ENCODE results near the gene HPN. TPM values are rescaled to one million over a fixed set of nuclear protein-coding genes. Genes with fewer than 3 reads are reported as not detected.
"Not testable (repeated sequence)": the region's sequence is repeated elsewhere in the genome, so short reads cannot be mapped to it uniquely, and the experiment has no call there.

The HPN gene
- total RNA-seq, 1 experiment from 2014 or later, result not detected

DNA sequence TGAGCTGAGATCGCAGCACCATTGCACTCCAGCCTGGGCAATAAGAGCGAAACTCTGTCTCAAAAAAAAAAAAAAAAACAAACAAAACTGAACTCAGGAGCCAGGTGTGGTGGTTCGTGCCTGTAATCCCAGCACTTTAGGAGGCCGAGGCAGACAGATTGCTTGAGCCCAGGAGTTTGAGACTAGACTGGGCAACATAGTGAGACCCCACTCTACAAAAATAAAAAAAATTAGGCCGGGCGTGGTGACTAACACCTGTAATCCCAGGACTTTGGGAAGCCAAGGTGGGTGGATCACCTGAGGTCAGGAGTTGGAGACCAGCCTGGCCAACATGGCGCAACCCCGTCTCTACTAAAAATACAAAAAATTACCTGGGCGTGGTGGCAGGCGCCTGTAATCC, 60.4 kb downstream of the HPN start:
- H3K36me3 ChIP-seq; H3K4me1 ChIP-seq (replicated peaks); H3K27me3 ChIP-seq (replicated peaks); DNase-seq (ENCODE audit: low read depth in 1 of 2, low spot score in 2 of 2); H3K27ac ChIP-seq; H3K9me3 ChIP-seq (replicated peaks); H3K4me3 ChIP-seq: not testable (repeated sequence)

DNA sequence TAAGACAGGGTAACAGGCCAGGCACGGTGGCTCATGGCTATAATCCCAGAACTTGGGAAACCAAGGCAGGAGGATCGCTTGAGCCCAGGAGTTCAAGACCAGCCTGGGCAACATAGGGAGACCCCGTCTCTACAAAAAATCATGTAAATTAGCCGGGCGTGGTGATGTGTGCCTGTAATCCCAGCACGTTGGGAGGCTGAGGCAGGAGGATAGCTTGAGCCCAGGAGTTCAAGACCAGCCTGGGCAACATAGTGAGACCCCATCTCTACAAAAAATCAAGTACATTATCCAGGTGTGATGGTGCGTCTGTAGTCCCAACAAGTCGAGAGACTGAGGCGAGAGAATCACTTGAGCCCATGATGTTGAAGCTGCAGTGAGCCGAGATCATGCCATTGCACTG, 62.1 kb downstream of the HPN start:
- not testable (repeated sequence) for H3K4me1 ChIP-seq (replicated peaks); H3K9me3 ChIP-seq (replicated peaks); H3K4me3 ChIP-seq; H3K27ac ChIP-seq; DNase-seq (ENCODE audit: low read depth in 1 of 2, low spot score in 2 of 2); H3K36me3 ChIP-seq; H3K27me3 ChIP-seq (replicated peaks)

- no peaks in the 10 kb centered on the region; the same call in 1 of the 2 replicates for H3K4me1 ChIP-seq (replicated peaks)
- H3K4me3 ChIP-seq, result no peak overlapping the region
- H3K9me3 ChIP-seq (replicated peaks), result no peaks in the 10 kb centered on the region
- H3K36me3 ChIP-seq, result no peaks in the 10 kb centered on the region
- no peaks in the 10 kb centered on the region for H3K27me3 ChIP-seq (replicated peaks)
- no peak overlapping the region for H3K27ac ChIP-seq
- DNase-seq (ENCODE audit: low read depth in 1 of 2, low spot score in 2 of 2), result no peak
Observed at GRCh38 chr19:35104361-35104760, 62.8 kb downstream of the HPN start.

DNA sequence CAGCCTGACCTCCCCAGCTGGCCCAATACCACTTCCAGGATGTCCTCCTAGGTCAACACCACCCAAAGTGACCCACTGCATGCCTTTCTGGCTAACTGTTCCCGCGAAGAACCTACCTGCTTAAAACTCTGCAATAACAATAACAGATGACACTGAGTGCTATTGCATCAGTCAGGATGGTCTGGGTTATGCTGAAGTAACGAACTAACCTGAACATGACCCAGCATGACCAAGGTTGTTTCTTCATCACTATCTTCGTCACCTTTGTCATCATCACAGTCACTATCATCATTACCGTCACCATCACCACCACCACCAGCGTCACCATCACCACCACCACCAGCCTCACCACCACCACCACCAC, 63.5 kb downstream of the HPN start:
- Histone ChIP-seq H3K36me3 (no peaks in the 10 kb centered on the region), H3K4me1 (replicated peaks) (no peaks in the 10 kb centered on the region; the same call in 1 of the 2 replicates), H3K4me3 (no peak overlapping the region), H3K27ac (no peak overlapping the region), H3K9me3 (replicated peaks) (no peaks in the 10 kb centered on the region), H3K27me3 (replicated peaks) (no peaks in the 10 kb centered on the region)
- DNase-seq (ENCODE audit: low read depth in 1 of 2, low spot score in 2 of 2), result no peak

DNA sequence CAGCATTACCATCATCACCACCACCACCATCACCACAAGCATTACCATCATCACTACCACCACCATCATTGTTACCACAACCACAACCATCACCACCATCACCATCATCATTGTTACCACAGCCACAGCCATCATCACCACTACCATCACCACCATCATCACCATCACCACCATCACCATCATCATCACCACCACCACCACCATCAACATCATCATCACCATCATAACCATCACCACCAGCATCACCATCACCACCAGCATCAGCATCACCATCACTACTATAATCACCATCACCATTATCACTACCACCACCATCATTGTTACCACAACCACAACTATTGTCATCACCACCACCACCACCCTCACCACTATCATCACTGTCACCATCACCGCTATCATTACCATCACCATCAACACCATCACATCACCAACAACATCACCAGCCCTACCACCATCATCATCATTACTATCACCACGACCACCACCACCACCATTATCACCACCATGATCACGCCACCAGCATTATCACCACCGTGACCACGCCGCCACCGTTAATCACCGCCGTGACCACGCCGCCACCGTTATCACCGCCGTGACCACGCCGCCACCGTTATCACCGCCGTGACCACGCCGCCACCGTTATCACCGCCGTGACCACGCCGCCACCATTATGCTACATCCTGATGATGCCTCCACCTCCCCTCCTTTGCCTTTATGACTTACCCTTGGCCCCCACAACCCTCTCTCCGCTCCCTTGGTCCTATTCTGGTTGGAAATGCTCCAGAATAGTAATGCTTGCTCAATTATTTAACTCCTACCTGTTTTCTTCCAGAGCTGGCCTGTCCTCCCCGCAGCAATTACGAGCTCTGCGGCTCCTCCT, 64.1 kb downstream of the HPN start:
- no peaks in the 10 kb centered on the region for H3K36me3 ChIP-seq
- no peak overlapping the region for H3K4me3 ChIP-seq
- no peaks in the 10 kb centered on the region for H3K27me3 ChIP-seq (replicated peaks)
- DNase-seq (ENCODE audit: low read depth in 1 of 2, low spot score in 2 of 2), result no peak
- no peak overlapping the region for H3K27ac ChIP-seq
- H3K4me1 ChIP-seq (replicated peaks), result no peaks in the 10 kb centered on the region; the same call in 1 of the 2 replicates
- H3K9me3 ChIP-seq (replicated peaks), result no peaks in the 10 kb centered on the region

GRCh38 chr19:35106291-35106583, 64.7 kb downstream of the HPN start:
- no peak overlapping the region for H3K27ac ChIP-seq
- no peaks in the 10 kb centered on the region; the same call in 1 of the 2 replicates for H3K4me1 ChIP-seq (replicated peaks)
- H3K9me3 ChIP-seq (replicated peaks), result no peaks in the 10 kb centered on the region
- H3K27me3 ChIP-seq (replicated peaks), result no peaks in the 10 kb centered on the region
- H3K36me3 ChIP-seq, result no peaks in the 10 kb centered on the region
- DNase-seq (ENCODE audit: low read depth in 1 of 2, low spot score in 2 of 2), result no peak
- H3K4me3 ChIP-seq, result no peak overlapping the region

GRCh38 chr19:35106898-35107541, 65.5 kb downstream of the HPN start:
- Histone ChIP-seq H3K4me1 (replicated peaks) (no peaks in the 10 kb centered on the region; the same call in 1 of the 2 replicates), H3K27me3 (replicated peaks) (no peaks in the 10 kb centered on the region), H3K36me3 (no peaks in the 10 kb centered on the region), H3K27ac (no peak overlapping the region), H3K9me3 (replicated peaks) (no peaks in the 10 kb centered on the region), H3K4me3 (no peak overlapping the region)
- DNase-seq (ENCODE audit: low read depth in 1 of 2, low spot score in 2 of 2), result no peak

GRCh38 chr19:35107545-35107944, 66.0 kb downstream of the HPN start:
- peak in 1 of 2 experiments; percentile 17 for DNase-seq (ENCODE audit: low read depth in 1 of 2, low spot score in 2 of 2)
- H3K27me3 ChIP-seq (replicated peaks), result no peaks in the 10 kb centered on the region

DNA sequence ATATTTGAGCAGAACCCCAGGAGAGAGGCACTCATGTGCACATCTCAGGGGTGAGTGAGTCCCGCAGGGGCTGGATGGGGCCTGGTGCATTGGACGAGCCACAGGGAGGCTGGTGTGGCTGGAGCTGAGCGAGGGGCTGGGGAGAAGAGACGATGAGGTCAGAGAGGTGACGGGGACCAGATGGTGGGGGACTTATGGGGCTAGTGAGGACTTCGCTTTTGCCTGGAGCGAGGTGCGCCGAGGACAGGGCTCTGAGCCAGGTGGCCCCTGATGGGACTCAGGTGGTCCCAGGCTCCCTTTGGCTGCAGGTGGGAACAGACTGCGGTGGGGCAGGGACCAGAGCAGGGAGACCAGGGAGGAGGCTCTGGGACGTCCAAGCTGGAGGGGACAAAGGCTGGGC, 67.2 kb downstream of the HPN start:
- Histone ChIP-seq H3K27me3 (replicated peaks) (no peaks in the 10 kb centered on the region), H3K4me1 (replicated peaks) (no peaks in the 10 kb centered on the region; the same call in 1 of the 2 replicates), H3K36me3 (no peaks in the 10 kb centered on the region), H3K27ac (no peak overlapping the region), H3K4me3 (no peak overlapping the region), H3K9me3 (replicated peaks) (no peaks in the 10 kb centered on the region)
- no peak for DNase-seq (ENCODE audit: low read depth in 1 of 2, low spot score in 2 of 2)

More at GRCh38 chr19:35107545-35107944, 66.0 kb downstream of the HPN start:
- H3K27ac ChIP-seq, result no peak overlapping the region
- no peaks in the 10 kb centered on the region; the same call in 1 of the 2 replicates for H3K4me1 ChIP-seq (replicated peaks)
- no peaks in the 10 kb centered on the region for H3K36me3 ChIP-seq
- no peaks in the 10 kb centered on the region for H3K9me3 ChIP-seq (replicated peaks)
- no peak overlapping the region for H3K4me3 ChIP-seq

DNA sequence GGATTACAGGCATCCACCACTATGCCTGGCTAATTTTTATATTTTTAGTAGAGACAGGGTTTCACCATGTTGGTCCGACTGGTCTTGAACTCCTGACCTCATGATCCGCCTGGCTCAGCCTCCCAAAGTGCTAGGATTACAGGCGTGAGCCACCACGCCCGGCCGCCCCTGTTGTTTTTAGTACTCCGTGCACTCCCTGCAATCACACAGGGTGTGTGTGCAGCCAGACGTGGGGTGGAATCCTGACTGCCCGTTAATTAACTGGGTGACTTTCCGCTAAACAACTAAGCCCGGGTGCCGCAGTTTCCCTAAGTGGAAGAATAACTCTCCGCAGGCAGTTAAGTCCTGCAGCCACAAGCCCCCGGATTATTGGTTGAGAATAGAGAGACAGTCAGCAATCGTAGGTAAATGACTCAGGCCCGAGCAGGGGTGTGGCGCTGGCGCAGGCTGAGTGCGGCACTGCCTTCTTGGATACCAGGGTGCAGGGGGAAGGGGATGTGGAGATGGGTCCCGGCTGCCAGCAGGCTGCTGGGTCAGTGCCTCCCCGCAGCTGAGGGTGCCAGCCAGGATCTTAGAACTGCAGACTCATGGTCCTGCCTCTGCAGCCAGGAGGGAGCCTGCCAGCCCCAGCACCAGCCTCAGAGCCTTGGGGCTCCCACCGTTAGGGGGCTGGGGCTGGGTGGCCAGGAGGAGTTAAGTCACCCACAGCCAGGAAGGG, 68.0 kb downstream of the HPN start:
- no peaks in the 10 kb centered on the region for H3K27me3 ChIP-seq (replicated peaks)
- no peak for DNase-seq (ENCODE audit: low read depth in 1 of 2, low spot score in 2 of 2)
- no peak overlapping the region for H3K4me3 ChIP-seq
- H3K36me3 ChIP-seq, result no peaks in the 10 kb centered on the region
- no peaks in the 10 kb centered on the region; the same call in 1 of the 2 replicates for H3K4me1 ChIP-seq (replicated peaks)
- no peak overlapping the region for H3K27ac ChIP-seq
- H3K9me3 ChIP-seq (replicated peaks), result no peaks in the 10 kb centered on the region

DNA sequence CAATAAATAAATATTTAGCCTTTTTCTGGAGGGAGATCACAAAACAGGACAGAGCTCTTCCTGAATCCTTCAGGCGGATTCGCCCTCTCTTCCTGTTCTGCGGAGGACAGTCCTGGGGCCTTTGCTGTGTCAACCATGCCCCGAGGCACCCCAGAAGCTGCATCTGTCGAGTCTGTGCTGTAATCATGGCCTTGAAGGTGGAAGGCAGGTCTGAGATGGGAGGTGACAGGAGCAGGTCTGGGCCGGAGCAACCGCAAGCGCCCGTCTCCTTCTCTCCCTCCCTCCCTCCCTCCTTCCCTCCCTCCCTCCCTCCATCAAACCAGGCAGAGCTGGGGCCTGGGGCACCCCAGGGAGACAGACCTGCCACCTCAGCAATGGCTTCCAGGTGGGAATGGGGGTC, 69.5 kb downstream of the HPN start:
- Histone ChIP-seq H3K27me3 (replicated peaks) (no peaks in the 10 kb centered on the region), H3K9me3 (replicated peaks) (no peaks in the 10 kb centered on the region), H3K36me3 (no peaks in the 10 kb centered on the region), H3K27ac (no peak overlapping the region), H3K4me1 (replicated peaks) (no peaks in the 10 kb centered on the region; the same call in 1 of the 2 replicates), H3K4me3 (no peak overlapping the region)
- DNase-seq (ENCODE audit: low read depth in 1 of 2, low spot score in 2 of 2), result no peak

DNA sequence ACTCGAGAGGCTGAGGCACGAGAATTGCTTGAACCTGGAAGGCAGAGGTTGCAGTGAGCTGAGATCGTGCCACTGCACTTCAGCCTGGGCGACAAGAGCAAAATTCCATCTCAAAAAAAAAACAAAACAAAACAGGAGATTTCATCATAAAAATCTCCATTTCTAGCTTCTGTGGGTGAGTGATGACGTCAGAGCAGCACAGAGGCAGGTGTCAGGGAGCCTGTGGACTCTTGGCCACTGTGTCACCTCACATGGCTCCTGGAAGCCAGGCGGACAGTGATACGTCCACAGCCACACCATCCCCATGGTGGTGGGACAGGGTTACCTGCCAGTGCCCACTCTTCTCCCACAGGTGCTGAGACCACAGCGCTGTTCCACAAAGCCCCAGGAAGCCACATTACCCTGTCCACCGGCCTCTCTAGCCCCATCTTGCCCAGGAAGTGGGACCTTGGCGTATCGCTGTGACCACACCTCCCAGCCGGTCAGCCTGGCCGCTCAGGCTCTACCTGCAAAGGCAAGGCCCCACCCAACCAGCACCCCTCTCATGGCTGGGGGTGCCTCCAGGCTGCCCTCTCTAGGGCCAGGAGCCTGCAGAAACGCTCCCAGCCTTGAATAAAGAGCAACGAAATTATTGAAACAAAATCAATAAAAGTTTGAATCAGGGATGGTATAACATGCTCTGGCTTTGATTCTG, 71.6 kb downstream of the HPN start:
- no peak for DNase-seq (ENCODE audit: low read depth in 1 of 2, low spot score in 2 of 2)
- Histone ChIP-seq H3K27ac (no peak overlapping the region), H3K4me3 (no peak overlapping the region), H3K4me1 (replicated peaks) (no peaks in the 10 kb centered on the region), H3K27me3 (replicated peaks) (no peaks in the 10 kb centered on the region), H3K9me3 (replicated peaks) (no peaks in the 10 kb centered on the region), H3K36me3 (no peaks in the 10 kb centered on the region)

- Histone ChIP-seq H3K27ac (no peak overlapping the region), H3K9me3 (replicated peaks) (no peaks in the 10 kb centered on the region), H3K4me3 (no peak overlapping the region), H3K4me1 (replicated peaks) (no peaks in the 10 kb centered on the region), H3K36me3 (no peaks in the 10 kb centered on the region), H3K27me3 (replicated peaks) (no peaks in the 10 kb centered on the region)
- peak in 1 of 2 experiments; percentile 43 for DNase-seq (ENCODE audit: low read depth in 1 of 2, low spot score in 2 of 2)
Observed at GRCh38 chr19:35114353-35115176, 73.0 kb downstream of the HPN start.
